Measurements from ENCODE around the gene TBC1D8. TPM values are rescaled to one million over a fixed set of nuclear protein-coding genes. Genes with fewer than 3 reads are reported as not detected.
A peak's percentile ranks its signal among the peaks of the same experiment; 100 is the strongest.

TBC1D8 gene
- total RNA-seq, 1 donor from 2014 or later = 16.1 TPM

GRCh38 chr2:101135412-101136296 lies 15.5 kb downstream of the TBC1D8 start:
- no peak for DNase-seq (ENCODE audit: low spot score)

- no peak for DNase-seq (ENCODE audit: low spot score)
Measured at GRCh38 chr2:101133492-101134100, 17.6 kb downstream of the TBC1D8 start.

GRCh38 chr2:101132202-101132601 lies 19.0 kb downstream of the TBC1D8 start:
- DNase-seq (ENCODE audit: low spot score) = no peak

- no peak for DNase-seq (ENCODE audit: low spot score)
Measured at GRCh38 chr2:101130081-101130480, 21.1 kb downstream of the TBC1D8 start.

GRCh38 chr2:101127319-101128056 lies 23.7 kb downstream of the TBC1D8 start:
- no peak for DNase-seq (ENCODE audit: low spot score)

- DNase-seq (ENCODE audit: low spot score) = no peak
Measured at GRCh38 chr2:101125808-101126207, 25.4 kb downstream of the TBC1D8 start.

GRCh38 chr2:101125374-101125773 lies 25.8 kb downstream of the TBC1D8 start:
- no peak for DNase-seq (ENCODE audit: low spot score)

- peak; percentile 45 for DNase-seq (ENCODE audit: low spot score)
Measured at GRCh38 chr2:101124643-101125366, 26.4 kb downstream of the TBC1D8 start.

GRCh38 chr2:101123795-101124471 lies 27.2 kb downstream of the TBC1D8 start:
- DNase-seq (ENCODE audit: low spot score) = no peak

- DNase-seq (ENCODE audit: low spot score) = no peak
Measured at GRCh38 chr2:101121174-101121573, 30.0 kb downstream of the TBC1D8 start.

GRCh38 chr2:101120124-101120996 lies 30.8 kb downstream of the TBC1D8 start:
- no peak for DNase-seq (ENCODE audit: low spot score)

GRCh38 chr2:101119431-101119830 lies 31.8 kb downstream of the TBC1D8 start:
- DNase-seq (ENCODE audit: low spot score) = no peak

GRCh38 chr2:101116841-101117552 lies 34.2 kb downstream of the TBC1D8 start:
- no peak for DNase-seq (ENCODE audit: low spot score)

GRCh38 chr2:101116348-101116747 lies 34.8 kb downstream of the TBC1D8 start:
- DNase-seq (ENCODE audit: low spot score) = no peak

GRCh38 chr2:101115664-101116063 lies 35.5 kb downstream of the TBC1D8 start:
- DNase-seq (ENCODE audit: low spot score) = no peak

- no peak for DNase-seq (ENCODE audit: low spot score)
Measured at GRCh38 chr2:101114815-101115214, 36.4 kb downstream of the TBC1D8 start.

- no peak for DNase-seq (ENCODE audit: low spot score)
Measured at GRCh38 chr2:101114268-101114783, 36.9 kb downstream of the TBC1D8 start.

- peak; percentile 81 for DNase-seq (ENCODE audit: low spot score)
Measured at GRCh38 chr2:101113441-101114267, 37.5 kb downstream of the TBC1D8 start.
